Measurements from ENCODE around the gene SOWAHA. TPM values are rescaled to one million over a fixed set of nuclear protein-coding genes. Genes with fewer than 3 reads are reported as not detected.

SOWAHA gene
- total and polyA plus RNA-seq, 2 of the 8 experiments (the other 6 are each of a cell fraction or from before 2014, with no cell fraction given), result 0.09 to 0.11 TPM

GRCh38 chr5:132776131-132776937, 36.8 kb upstream of the SOWAHA start:
- Histone ChIP-seq H2BK12ac (ENCODE audit: low read depth, low read length) (no peak overlapping the region), H2BK15ac (ENCODE audit: low read length) (no peak overlapping the region), H3K79me1 (ENCODE audit: low read depth, low read length) (peaks cover under 1% of the 10 kb centered on the region; the same call in 1 of the 2 replicates), H4K5ac (ENCODE audit: insufficient read length, low read depth, low read length) (no peak overlapping the region), H3K4me2 (ENCODE audit: insufficient read depth in 1 of 2, low read depth in 2 of 2, low read length in 2 of 2) (peak overlapping the region; percentile 92 to 94), H2AK5ac (ENCODE audit: low read depth, low read length) (no peak overlapping the region), H3K14ac (ENCODE audit: insufficient read length) (no peak overlapping the region), H2BK120ac (replicated peaks; ENCODE audit: low read depth, low read length) (no peak overlapping the region), H3K4me1 (replicated peaks in 1 of 4; ENCODE audit: control insufficient read depth in 3 of 4, insufficient read depth in 4 of 4, low read length in 3 of 4) (peaks cover 0 to 16% (median 5%) of the 10 kb centered on the region in 4 experiments; a peak in 5 of 7 replicates), H3K9ac (replicated peaks in 1 of 4; ENCODE audit: extremely low read depth in 1 of 4, low read depth in 3 of 4, low read length in 3 of 4) (peak overlapping the region in 1 of 4 experiments; percentile 64; a peak in 1 of 7 replicates), H3K27ac (ENCODE audit: low read depth, low read length) (no peak overlapping the region), H3K18ac (ENCODE audit: extremely low read depth, low read length) (peak overlapping the region; percentile 43; the same call in 1 of the 2 replicates), H3K4me3 (ENCODE audit: extremely low read depth in 1 of 4, insufficient read depth in 2 of 4, low read depth in 3 of 4, low read length in 4 of 4) (peak overlapping the region; percentile 68 to 75 (median 73)), H2AFZ (ENCODE audit: low read length) (no peak overlapping the region; the same call in 1 of the 2 replicates), H3K79me2 (ENCODE audit: control insufficient read depth in 1 of 2, insufficient read depth in 2 of 2, low read length in 2 of 2) (peaks cover 0 to 7% of the 10 kb centered on the region in 2 experiments; a peak in 1 of 4 replicates), H4K91ac (replicated peaks; ENCODE audit: insufficient read length, low read length) (no peak overlapping the region), H3K27me3 (replicated peaks in 1 of 4; ENCODE audit: control insufficient read depth in 3 of 4, extremely low read depth in 1 of 4, insufficient read depth in 3 of 4, low read length in 3 of 4) (peaks cover 2 to 51% (median 34%) of the 10 kb centered on the region in 4 experiments), H3K23me2 (ENCODE audit: low read depth, low read length) (peaks cover 10% of the 10 kb centered on the region), H3K36me3 (ENCODE audit: control insufficient read depth in 2 of 4, insufficient read depth in 4 of 4, low read length in 3 of 4) (no peaks in the 10 kb centered on the region), H3K56ac (replicated peaks; ENCODE audit: insufficient read length, low read depth, low read length) (no peak overlapping the region), H3K4ac (replicated peaks; ENCODE audit: insufficient read length, low read depth, low read length) (no peak overlapping the region), H2BK5ac (ENCODE audit: low read depth, low read length) (no peak overlapping the region), H3K9me3 (ENCODE audit: insufficient read depth in 2 of 2, low read depth in 1 of 2, low read length in 1 of 2) (no peaks in the 10 kb centered on the region), H4K20me1 (replicated peaks in 1 of 2; ENCODE audit: control insufficient read depth in 1 of 2, insufficient read depth in 2 of 2, low read length in 2 of 2) (peaks cover 3 to 9% of the 10 kb centered on the region in 2 experiments), H4K8ac (ENCODE audit: extremely low read depth, insufficient read depth, low read length) (peak overlapping the region; percentile 31; the same call in 1 of the 2 replicates), H2BK20ac (ENCODE audit: low read length) (no peak overlapping the region), H3K23ac (ENCODE audit: insufficient read length) (no peak overlapping the region)
- 5% methylated on average over 26 of the region's 39 CpGs; no CpG with 5 or more reads in 1 of the 2 experiments for WGBS, 2 experiments (ENCODE audit: extremely low coverage in 1 of 2, insufficient coverage in 1 of 2, insufficient read length in 1 of 2, insufficient replicate concordance in 2 of 2, low coverage in 1 of 2, low lambda C conversion rate in 2 of 2, missing lambda C conversion rate in 1 of 2)
- POLR2A ChIA-PET (ENCODE audit: partially characterized antibody), result interaction anchor here (0.6 to 2.7 kb wide), 5 partner anchors 17 to 251 kb away, joined by 3 to 8 read pairs (median 3); no protein-coding TSS in a partner anchor
- DNase-seq (ENCODE audit: low read depth in 1 of 2, low spot score in 2 of 2) (peak in 1 of 2 experiments; percentile 58), FAIRE-seq (no peak)
- CTCF ChIA-PET (ENCODE audit: partially characterized antibody), result interaction anchor here (0.7 to 6.6 kb wide), 9 partner anchors 9 to 119 kb away, joined by 3 to 58 read pairs (median 5); partner anchors contain the start of genes CCNI2 and IL13
- TF ChIP-seq TCF12 (IDR thresholded peaks at IDR 0.05; ENCODE audit: low read depth, low read length) (no peak), SUZ12 (IDR thresholded peaks at IDR 0.05; ENCODE audit: low read length) (0 out of 2 replicates have a peak, but pooled peaks have one; percentile 21), SIN3A (conservative IDR thresholded peaks at IDR 0.05 in 1 of 2, IDR thresholded peaks at IDR 0.05 in 1 of 2; ENCODE audit: low read depth in 1 of 2, low read length in 2 of 2) (0 out of 4 replicates have a peak, but pooled peaks of 1 of the 2 experiments have one; percentile 5), HDAC2 (IDR thresholded peaks at IDR 0.05; ENCODE audit: borderline replicate concordance in 1 of 2, low read depth in 2 of 2, low read length in 2 of 2) (no peak), RFX5 (IDR thresholded peaks at IDR 0.05; ENCODE audit: borderline replicate concordance, low read depth, low read length) (no peak), CREB1 (IDR thresholded peaks at IDR 0.05) (no peak), CTCF (IDR thresholded peaks at IDR 0.05; ENCODE audit: control extremely low read depth in 1 of 3, insufficient read depth in 1 of 3, low read depth in 1 of 3, low read length in 3 of 3) (peak in 1 of 3 experiments; percentile 4; a peak in 1 of 4 replicates)
